Hematopoietic multipotent progenitor cell treated with erythropoietin and hydrocortisone succinate and interleukin-3 and kit ligand, for 4 days (in vitro differentiated cells): ENCODE data around the gene ZBTB48.
A peak's percentile ranks its signal among the peaks of the same experiment; 100 is the strongest.
"Not testable (repeated sequence)": the region's sequence is repeated elsewhere in the genome, so short reads cannot be mapped to it uniquely, and the experiment has no call there.

Experiments
- DNase-seq: peaks from one replicate; pipeline ENCODE4 v3.0.0-alpha.2; 2015

ZBTB48 gene

GRCh38 chr1:6592441-6592840 is 12.6 kb downstream of the ZBTB48 start:
- DNase-seq = no peak

DNA sequence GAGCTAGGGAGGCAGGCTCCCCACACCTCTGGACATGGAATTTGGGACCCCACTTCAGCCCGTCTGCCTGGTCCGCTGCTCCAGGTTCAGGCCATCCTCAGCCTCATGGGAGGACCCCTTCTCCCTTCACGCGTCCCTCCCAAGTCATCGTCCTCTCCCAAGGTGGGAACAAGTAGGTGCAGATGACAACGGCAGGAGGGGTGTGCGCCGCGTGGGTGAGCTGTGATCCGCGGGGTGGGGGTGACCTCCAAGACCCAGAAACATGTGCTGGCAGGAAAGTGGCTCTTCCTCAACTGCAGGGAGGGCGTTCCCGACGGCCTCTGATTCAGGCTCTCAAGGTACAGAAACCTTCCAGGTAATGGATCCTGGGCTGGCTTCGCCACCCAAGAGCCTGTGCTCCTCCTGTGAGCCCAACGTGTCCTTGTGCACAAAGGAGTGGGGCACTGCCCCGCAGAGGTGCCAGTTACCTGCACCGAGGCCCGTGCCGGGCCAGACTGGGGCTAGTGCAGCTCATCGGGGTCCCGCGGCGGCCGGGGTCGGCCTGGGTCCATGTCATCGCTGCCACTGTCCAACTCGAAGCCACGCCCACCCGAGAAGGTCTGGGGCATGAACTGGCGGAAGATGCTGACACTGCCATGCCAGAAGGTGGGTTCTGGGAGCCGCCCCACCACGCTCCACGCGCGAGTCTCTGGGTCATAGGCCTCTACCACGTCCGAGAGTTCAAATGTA is 13.2 kb downstream of the ZBTB48 start:
- no peak for DNase-seq

GRCh38 chr1:6593810-6594209 is 14.0 kb downstream of the ZBTB48 start:
- DNase-seq = no peak

DNA sequence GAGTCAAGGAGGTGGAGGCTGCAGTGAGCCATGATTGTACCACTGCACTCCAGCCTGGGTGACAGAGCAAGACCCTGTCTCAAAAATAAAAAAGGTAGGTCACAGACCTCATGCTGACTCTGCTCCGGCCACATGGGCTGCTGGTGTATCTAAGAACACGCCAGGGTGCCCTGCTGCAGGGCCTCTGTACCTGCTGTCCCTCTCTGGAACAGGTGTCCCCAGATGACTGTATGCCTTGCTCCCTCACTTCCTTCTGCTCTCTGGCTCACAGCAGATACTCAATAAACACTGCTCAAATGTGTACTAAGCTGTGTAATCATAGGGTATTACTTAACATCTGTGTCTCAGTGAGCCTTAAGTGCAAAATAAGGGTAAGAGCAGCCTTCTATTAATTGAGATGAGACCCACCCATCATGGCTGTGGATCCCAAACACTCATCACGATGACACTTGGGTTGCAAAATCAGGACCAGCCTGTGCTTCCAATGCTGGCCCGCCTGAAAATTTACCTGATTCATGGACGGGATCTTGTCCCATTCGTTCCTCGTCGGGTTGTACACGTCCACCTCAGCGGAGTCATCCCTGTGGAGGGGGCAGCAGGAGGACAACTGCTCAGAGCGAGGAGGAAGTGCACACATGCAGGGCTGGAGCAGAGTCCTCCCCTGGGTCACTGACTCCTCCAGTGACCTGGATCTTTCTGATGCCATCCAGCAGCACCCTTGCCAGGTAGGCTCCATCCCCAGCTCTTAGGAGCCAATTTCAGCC is 15.4 kb downstream of the ZBTB48 start:
- DNase-seq = no peak

DNA sequence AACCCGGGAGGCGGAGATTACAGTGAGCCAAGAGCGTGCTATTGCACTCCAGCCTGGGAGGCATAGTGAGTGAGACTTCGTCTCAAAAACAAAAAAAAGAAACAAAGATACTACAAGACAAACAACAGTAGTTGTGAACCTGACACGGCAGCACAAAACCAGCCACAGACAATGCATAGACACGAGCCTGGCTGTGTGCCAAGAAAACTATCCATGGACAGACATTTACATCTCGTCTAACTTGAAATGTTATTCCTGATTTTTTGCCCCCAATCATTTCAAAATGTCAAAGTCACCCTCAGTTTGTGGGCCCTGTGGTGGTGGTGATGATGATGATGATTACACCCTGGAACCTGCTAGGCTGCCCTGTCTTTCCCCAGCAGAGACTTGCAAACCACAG is 16.6 kb downstream of the ZBTB48 start:
- DNase-seq = no peak

DNA sequence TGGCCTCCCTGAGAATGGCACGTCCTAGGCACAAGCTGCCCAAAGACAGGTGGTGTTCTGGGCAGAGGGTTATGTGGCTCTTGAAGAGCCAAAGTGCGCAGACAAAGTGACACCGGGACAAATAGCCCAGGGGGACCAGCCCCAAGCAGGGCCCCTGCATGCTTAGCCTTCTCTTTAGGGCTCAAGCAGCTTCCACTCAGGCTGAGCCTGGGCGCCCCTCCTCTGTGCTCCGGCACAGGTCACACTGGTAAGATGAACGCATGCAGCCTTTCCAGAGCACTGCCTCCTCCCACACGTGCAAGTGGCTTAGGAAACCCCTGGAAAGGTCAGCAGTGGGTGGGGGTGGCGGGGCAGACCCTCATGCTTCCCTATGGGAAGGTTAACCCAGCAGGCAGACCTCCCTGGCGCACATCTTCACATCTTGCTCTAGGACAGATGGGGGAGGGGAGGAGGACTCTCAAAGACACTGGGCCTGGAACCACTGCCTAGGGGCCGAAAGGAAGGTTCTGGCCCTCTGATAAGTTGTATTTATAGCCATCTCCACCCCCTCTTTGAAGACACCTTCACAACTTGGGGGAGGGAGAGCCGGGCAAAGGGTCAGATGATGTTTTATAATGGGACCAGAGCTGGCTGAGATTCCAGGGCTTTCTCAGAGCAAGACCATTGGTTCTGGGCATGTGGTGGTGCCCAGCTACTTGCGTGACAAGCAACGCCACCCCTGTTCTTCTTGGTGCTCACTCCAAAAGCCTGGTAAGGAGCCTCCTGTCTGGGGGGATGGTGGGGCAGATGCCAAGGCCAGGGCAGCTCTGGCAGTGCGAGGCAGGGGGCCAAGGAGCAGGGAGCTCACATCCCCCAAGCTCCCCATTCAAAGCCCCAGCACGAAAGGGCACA is 17.3 kb downstream of the ZBTB48 start:
- no peak for DNase-seq

DNA sequence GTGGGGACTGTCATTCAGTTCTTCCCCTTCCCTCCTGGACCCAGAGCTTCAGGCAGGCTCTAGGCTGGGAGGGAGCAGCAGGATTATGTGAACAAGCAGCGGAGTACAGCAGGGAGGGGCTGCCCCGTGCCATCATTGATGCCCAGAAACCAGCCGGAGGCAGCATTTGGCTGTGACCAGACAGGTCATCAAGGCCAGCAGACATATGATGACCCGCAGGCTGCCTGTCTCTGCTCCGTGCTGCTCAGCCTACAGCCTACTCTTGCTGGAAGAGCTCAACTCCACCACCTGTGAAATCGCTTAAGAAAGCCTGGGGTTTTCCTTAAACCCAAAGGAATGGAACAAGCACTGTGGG is 18.0 kb downstream of the ZBTB48 start:
- DNase-seq = no peak

GRCh38 chr1:6599141-6599975 is 19.6 kb downstream of the ZBTB48 start:
- peak; percentile 86 for DNase-seq

DNA sequence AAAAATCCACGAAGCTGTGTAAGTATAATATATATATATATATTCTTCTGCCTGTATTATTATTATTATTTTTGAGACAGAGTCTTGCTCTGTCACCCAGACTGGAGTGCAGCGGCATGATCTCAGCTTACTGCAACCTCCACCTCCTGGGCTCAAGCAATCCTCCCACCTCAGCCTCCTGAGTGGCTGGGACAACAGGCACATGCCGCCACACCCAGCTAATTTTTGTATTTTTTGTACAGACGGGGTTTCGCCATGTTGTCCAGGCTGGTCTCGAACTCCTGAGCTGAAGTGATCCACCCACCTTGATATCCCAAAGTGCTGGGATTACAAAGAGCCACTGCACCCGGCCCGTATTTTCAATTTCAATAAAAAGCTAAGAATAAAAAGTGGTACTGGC is 20.2 kb downstream of the ZBTB48 start:
- DNase-seq = not testable (repeated sequence)

DNA sequence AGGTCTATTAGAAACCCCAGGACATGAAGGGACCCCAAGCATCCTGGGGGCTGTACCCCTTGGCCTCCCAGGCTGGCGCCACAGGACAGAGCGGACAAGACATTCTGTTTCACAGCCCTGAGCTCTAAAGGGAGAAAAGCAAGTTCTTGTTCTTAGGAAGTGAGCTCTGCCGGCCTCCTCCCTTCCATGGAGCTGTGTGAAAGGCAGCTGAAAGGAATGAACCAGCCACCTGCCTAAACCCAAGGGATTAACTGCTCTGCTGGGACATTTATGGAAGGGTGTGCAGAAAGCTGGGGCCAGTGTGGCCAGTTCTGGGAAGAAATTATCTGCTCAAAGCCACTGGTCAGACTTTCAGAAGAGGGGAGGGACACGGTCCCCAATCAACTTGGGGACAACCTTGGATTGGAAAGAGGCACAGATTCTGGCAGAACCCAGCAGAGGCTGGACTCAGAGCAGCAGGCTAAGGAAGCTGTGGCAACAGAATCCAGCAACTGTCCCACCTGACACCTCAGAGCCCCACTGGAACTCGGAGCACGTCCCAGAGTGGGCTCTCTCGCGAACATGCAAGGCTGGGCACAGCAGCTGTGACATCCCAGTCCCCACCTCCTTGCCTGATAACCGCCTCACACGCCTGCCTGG is 20.7 kb downstream of the ZBTB48 start:
- no peak for DNase-seq

DNA sequence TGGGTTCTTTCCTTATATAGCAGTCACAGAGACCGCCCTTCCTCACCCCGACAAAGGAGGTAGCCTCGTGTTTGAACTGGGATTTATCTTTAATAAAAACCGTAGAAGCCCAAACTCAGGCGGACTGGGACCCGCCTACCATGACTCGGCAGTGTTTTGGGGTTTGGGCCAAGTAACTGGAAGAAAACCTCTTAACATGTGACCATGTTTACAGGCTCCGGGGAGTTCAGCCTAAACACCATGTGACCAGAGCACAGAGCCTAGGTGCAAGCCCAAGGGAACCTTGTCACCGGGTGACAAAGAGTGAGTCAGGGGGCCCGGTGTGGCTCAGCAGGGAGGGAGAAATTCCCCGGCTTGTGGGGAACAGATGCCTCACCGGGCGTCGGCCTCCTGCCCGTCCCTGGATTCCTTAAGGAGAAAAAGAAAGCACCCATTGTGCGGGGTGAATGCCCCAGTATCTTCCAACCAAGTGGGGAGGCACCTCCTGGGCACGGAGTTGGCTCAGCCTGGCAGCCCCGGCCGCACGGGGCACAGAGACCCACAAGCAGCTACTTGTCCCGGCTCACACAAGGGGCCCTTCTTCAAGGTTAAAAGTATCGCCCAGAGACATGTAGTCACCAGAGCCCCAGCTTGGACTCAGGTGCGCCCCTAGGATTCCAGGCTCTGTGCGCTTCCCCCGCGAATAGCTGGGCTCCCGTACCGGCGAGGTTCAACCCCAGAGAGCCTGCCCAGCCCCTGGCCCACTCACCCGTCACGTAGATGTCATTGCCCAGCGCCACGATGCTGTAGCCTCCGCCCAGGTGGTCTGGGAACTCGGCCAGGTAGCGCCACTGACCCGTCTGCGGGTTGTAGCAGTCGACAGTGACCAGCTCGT is 21.5 kb downstream of the ZBTB48 start:
- DNase-seq = peak; percentile 98

GRCh38 chr1:6601923-6602668 is 22.3 kb downstream of the ZBTB48 start:
- DNase-seq = peak; percentile 58

DNA sequence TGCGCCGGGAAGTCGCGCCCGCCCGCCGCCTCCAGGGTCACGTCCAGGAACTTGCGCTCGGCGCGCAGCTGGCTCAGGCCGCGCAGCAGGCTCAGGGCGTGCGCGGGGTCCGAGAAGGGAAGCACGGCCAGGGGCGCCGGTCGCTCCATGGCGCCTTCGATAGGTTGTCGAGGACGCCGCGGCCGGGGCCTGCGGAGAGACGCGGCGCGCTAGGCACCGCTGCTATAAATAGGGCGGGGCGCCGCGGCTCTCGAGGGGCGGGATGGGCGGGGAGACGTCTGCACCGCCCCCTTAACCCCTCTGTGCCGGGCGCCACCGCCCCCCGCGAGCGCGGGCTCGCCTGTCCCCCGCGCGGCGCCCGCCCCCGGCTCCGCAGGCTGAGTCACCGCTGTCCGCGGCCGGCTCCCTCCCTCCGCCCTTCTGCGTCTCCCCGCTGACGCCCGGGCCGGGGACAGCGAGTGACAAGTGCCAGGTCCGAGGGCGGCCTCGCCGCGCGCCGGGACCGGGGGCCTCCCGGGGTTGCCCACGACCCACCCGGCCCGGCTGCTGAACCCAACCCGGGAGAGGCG is 23.0 kb downstream of the ZBTB48 start, which contains the start of gene KLHL21:
TSS of gene KLHL21 (minus strand) at position 201 of the 569 bp plus-strand sequence. CDS start at position 149, 52 bp downstream.
- peak; percentile 96 for DNase-seq

DNA sequence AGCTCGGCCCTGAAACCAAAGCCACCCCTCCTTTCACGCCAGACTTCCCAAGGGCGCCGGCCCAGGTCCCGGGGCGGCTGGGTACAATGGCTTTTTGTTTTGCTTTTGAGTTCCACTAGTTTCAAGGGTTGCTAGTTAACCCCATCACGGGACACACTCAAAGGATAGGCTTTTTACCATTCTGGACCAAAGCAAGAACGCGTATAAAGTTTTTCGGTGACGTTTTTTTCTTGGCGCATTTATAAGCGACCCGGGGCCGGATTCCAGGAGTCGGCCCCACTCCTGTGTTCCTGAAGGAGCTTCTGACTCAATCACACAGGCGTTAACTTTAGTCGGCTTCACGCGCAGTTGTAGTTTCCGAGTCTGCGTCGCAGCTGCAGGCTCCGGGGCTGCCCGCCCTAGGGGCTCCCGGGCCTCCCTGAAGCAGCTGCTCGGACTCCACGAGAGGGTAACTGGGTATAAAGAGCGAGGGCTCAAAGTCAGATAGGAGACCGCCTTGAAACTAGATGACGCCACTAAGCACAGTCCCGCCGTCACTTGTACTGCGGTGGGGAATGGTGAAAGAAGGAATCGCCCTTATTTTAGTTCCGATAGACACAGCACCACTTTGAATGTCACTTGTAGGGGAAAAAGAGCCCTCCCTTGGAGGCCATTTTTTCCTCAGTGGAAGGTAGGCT is 23.6 kb downstream of the ZBTB48 start:
- peak; percentile 85 for DNase-seq

GRCh38 chr1:6603915-6604558 is 24.2 kb downstream of the ZBTB48 start:
- DNase-seq = no peak

GRCh38 chr1:6612641-6613360 is 33.0 kb downstream of the ZBTB48 start:
- DNase-seq = no peak

DNA sequence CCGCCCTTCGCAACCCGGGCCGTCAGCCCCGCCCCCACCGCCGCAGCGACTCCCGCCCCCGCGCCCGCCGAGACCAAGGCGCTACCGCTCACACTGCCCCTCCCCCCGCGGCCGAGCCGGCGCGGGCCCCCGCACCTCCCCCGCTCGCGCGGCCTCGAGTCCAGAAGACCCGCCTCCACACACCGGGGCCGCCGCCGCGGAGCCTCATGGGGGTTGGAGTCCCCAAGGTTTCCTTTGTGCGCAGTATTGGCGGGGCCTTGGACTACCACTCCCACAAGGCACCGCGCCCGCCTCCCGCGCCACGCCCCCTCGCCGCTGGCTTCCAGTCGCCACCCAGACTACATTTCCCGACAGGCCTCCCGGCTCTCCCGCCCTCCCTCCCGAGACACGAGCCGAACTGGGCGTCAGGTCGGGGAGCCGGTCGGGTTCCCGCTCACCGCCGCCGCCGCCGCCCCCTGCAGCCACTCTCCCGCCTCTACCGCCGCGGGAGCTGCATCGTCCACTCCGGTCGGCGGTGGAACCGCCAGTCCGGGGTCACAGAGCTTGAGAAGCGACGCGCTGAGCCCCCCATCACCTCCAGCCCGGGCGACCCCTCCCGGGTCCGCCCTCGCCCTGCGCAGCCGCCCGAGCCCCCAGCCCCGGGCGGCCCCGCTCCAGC is 33.7 kb downstream of the ZBTB48 start, which contains the start of gene PHF13:
TSS of gene PHF13 (plus strand) at position 371 of the 658 bp plus-strand sequence. CDS start 336 bp downstream, outside the sequence.
- peak; percentile 99 for DNase-seq
